NCI-H2227 (cell line): ENCODE data around the gene HEPACAM.

Experiments
- DNase-seq: peaks from one replicate; lab custom pipeline; 2025; ENCODE audit not compliant: unreplicated experiment; lab: John Stamatoyannopoulos, UW

HEPACAM gene

DNA sequence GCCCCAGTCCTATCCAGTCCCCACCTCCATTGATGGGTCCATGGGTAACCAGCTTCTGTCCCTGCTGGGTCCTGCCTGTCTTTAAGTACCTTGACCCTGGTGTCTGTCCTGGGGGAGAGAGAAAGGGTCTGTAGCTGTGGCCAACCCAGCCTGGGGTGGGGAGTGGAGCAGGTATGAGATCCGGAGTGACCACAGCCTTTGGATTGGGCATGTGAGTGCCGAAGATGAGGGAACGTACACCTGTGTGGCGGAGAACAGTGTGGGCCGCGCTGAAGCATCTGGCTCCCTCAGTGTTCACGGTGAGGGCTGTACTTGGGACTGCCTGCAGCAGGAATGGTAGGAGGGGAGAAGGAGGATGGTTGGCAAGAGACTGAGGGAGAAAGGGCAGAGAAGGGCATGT lies 65.4 kb downstream of the HEPACAM start:
- DNase-seq: no peak

DNA sequence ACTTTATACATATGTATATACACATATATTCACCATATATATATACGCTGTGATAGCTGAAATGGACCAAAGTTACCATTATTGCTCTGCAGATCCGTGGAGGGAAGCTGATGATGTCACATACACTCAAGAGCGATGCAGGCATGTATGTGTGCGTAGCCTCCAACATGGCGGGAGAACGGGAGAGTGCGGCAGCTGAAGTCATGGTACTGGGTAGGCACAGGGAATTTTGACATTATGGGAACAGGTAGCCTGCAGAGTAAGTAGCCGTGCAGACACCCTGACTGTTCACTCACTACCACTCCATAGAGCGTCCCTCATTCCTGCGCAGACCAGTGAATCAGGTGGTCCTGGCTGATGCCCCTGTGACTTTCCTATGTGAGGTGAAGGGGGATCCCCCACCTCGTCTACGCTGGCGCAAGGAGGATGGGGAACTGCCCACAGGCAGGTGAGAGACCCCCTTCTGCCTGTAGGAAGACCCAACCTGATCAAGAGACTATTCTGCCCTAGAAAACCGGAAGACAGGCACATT lies 65.9 kb downstream of the HEPACAM start:
- DNase-seq: no peak

- DNase-seq: no peak
Observed at GRCh38 chr11:124869331-124869730, 66.5 kb downstream of the HEPACAM start.
